Bladder microvascular endothelial cell (primary cell): ENCODE measurements around the gene MLIP. TPM values are rescaled to one million over a fixed set of nuclear protein-coding genes. Genes with fewer than 3 reads are reported as not detected.

Source experiments
- total RNA-seq: library from RNA; depleted of rRNA; stranded (reverse); fragments of >200 nt; gene quantifications from 2 replicates; pipeline ENCODE4 v1.2.3, GENCODE V29; 2014

The MLIP gene
- total RNA-seq, result 1.1 and 1.5 TPM in 2 replicates

GRCh38 chr6:54111341-54112045 is at the start of gene MLIP:
MLIP (plus strand) TSS chr6:54111443; CDS start chr6:54111480, 37 bp downstream.

GRCh38 chr6:54308289-54308985 is 197.2 kb downstream of the MLIP start, which contains the start of gene TINAG:
TINAG (plus strand) TSS chr6:54308441; CDS start chr6:54308551, 110 bp downstream.

Other genes with a start within 250 kb of the MLIP start
- gene TINAG, start 197.0 kb downstream of the MLIP start, total RNA-seq, result not detected in 2 replicates